H1 (cell line): Measurements from ENCODE around the gene ANKMY2. TPM values are rescaled to one million over a fixed set of nuclear protein-coding genes. Genes with fewer than 3 reads are reported as not detected.

Experiments used
- CTCF ChIA-PET: fragments of 300-600 bp; sonication (Branson Sonifier 250); formaldehyde crosslinking; loops from one replicate; lab custom pipeline; 2021; ENCODE audit not compliant: partially characterized antibody; lab: Charles Lee
- POLR2A ChIA-PET: fragments of 300-600 bp; sonication (Branson Sonifier 250); formaldehyde crosslinking; loops from one replicate; lab custom pipeline; 2021; ENCODE audit warnings: inconsistent platforms; ENCODE audit not compliant: partially characterized antibody; lab: Charles Lee
- DNase-seq, 2 experiments: peaks; one replicate each; pipeline versions ENCODE4 v3.0.0 to v3.0.0-alpha.2; 2010 to 2022; ENCODE audit warnings: low spot score in 2 of 2, low read depth in 1 of 2, mixed read lengths in 1 of 2
- FAIRE-seq: peaks from 2 replicates; lab custom pipeline; 2011; peaks lifted over from hg19 to GRCh38; lab: Jason Lieb, UNC
- H2AFZ ChIP-seq: 2 replicates; pipeline ENCODE4 v1.8.1; 2012; ENCODE audit warnings: low read length, inconsistent platforms
- H2AK5ac ChIP-seq: 2 replicates; pipeline ENCODE4 v1.6.1; 2013; ENCODE audit warnings: low read depth, low read length
- H2BK120ac ChIP-seq: replicated peaks from 2 replicates; pipeline ENCODE3; 2013; ENCODE audit warnings: low read depth, low read length, inconsistent platforms
- H2BK12ac ChIP-seq: 2 replicates; pipeline ENCODE4 v1.6.1; 2013; ENCODE audit warnings: low read depth, low read length
- H2BK15ac ChIP-seq: 2 replicates; pipeline ENCODE4 v1.6.1; 2013; ENCODE audit warnings: low read length
- H2BK20ac ChIP-seq: 2 replicates; pipeline ENCODE4 v1.6.1; 2013; ENCODE audit warnings: low read length
- H2BK5ac ChIP-seq: 2 replicates; pipeline ENCODE4 v1.6.1; 2013; ENCODE audit warnings: low read depth, low read length
- H3K14ac ChIP-seq: 2 replicates; pipeline ENCODE4 v1.6.1; 2013; ENCODE audit warnings: inconsistent platforms; ENCODE audit not compliant: insufficient read length
- H3K18ac ChIP-seq: 2 replicates; pipeline ENCODE4 v1.6.1; 2013; ENCODE audit warnings: low read length; ENCODE audit errors: extremely low read depth
- H3K23ac ChIP-seq: 2 replicates; pipeline ENCODE4 v1.6.1; 2013; ENCODE audit warnings: inconsistent platforms; ENCODE audit not compliant: insufficient read length
- H3K23me2 ChIP-seq: 2 replicates; pipeline ENCODE4 v1.6.1; 2013; ENCODE audit warnings: low read depth, low read length
- H3K27ac ChIP-seq: 2 replicates; pipeline ENCODE4 v1.6.1; 2011; ENCODE audit warnings: low read depth, low read length, inconsistent platforms
- H3K27me3 ChIP-seq, 4 experiments: replicated peaks in 1 of 4; 1 replicate in 1 of 4; 2 replicates in 3 of 4; pipeline versions ENCODE4 v1.6.1 to v1.8.1; 2011 to 2013; ENCODE audit warnings: low read length in 3 of 4, mild to moderate bottlenecking in 3 of 4, inconsistent platforms in 2 of 4, mixed read lengths in 2 of 4, moderate library complexity in 1 of 4; ENCODE audit not compliant: control insufficient read depth in 3 of 4, insufficient read depth in 3 of 4; ENCODE audit errors: extremely low read depth in 1 of 4
- H3K36me3 ChIP-seq, 4 experiments: 2 replicates each; pipeline versions ENCODE4 v1.6.1 to v1.8.1; 2011 to 2013; ENCODE audit warnings: mild to moderate bottlenecking in 4 of 4, low read length in 3 of 4, moderate library complexity in 2 of 4, control low read depth in 1 of 4, inconsistent platforms in 1 of 4; ENCODE audit not compliant: insufficient read depth in 4 of 4, control insufficient read depth in 2 of 4
- H3K4ac ChIP-seq: replicated peaks from 2 replicates; pipeline ENCODE3; 2013; ENCODE audit warnings: low read length, low read depth, mixed read lengths, inconsistent platforms; ENCODE audit not compliant: insufficient read length
- H3K4me1 ChIP-seq, 4 experiments: replicated peaks in 1 of 4; 1 replicate in 1 of 4; 2 replicates in 3 of 4; pipeline versions ENCODE4 v1.6.1 to v1.8.1; 2011 to 2013; ENCODE audit warnings: low read length in 3 of 4, inconsistent platforms in 2 of 4, mixed read lengths in 1 of 4; ENCODE audit not compliant: insufficient read depth in 4 of 4, control insufficient read depth in 3 of 4
- H3K4me2 ChIP-seq, 2 experiments: 2 replicates each; pipeline versions ENCODE4 v1.6.1 to v1.8.1; 2011 to 2013; ENCODE audit warnings: low read depth in 2 of 2, low read length in 2 of 2, control low read depth in 1 of 2, inconsistent platforms in 1 of 2, mild to moderate bottlenecking in 1 of 2; ENCODE audit not compliant: insufficient read depth in 1 of 2
- H3K4me3 ChIP-seq, 4 experiments: fragments of 200-600, 300-600 bp in 1 of 4; sonication (generic), shearing (Covaris generic), sonication (Bioruptor Twin) in 1 of 4; 2 replicates each; pipeline versions ENCODE4 v1.5.1 to v1.8.1; 2011 to 2016; ENCODE audit warnings: low read length in 4 of 4, low read depth in 3 of 4, control low read depth in 2 of 4, inconsistent platforms in 2 of 4, mild to moderate bottlenecking in 2 of 4, mixed read lengths in 1 of 4, moderate library complexity in 1 of 4; ENCODE audit not compliant: insufficient read depth in 2 of 4; ENCODE audit errors: extremely low read depth in 1 of 4
- H3K56ac ChIP-seq: replicated peaks from 2 replicates; pipeline ENCODE3; 2013; ENCODE audit warnings: low read depth, mild to moderate bottlenecking, mixed read lengths, low read length, inconsistent platforms; ENCODE audit not compliant: insufficient read length
- H3K79me1 ChIP-seq: 2 replicates; pipeline ENCODE4 v1.6.1; 2013; ENCODE audit warnings: low read depth, low read length, control low read depth
- H3K79me2 ChIP-seq, 2 experiments: 2 replicates each; pipeline versions ENCODE4 v1.6.1 to v1.8.1; 2012 to 2013; ENCODE audit warnings: low read length in 2 of 2, mild to moderate bottlenecking in 2 of 2, inconsistent platforms in 1 of 2; ENCODE audit not compliant: insufficient read depth in 2 of 2, control insufficient read depth in 1 of 2
- H3K9ac ChIP-seq, 4 experiments: replicated peaks in 1 of 4; 1 replicate in 1 of 4; 2 replicates in 3 of 4; pipeline versions ENCODE4 v1.6.1 to v1.8.1; 2011 to 2013; ENCODE audit warnings: low read depth in 3 of 4, low read length in 3 of 4, control low read depth in 2 of 4, mild to moderate bottlenecking in 2 of 4, moderate library complexity in 2 of 4, inconsistent platforms in 1 of 4; ENCODE audit errors: extremely low read depth in 1 of 4
- H3K9me3 ChIP-seq, 2 experiments: 2 replicates each; pipeline versions ENCODE4 v1.6.1 to v1.8.1; 2012 to 2013; ENCODE audit warnings: mild to moderate bottlenecking in 2 of 2, moderate library complexity in 2 of 2, control low read depth in 1 of 2, inconsistent platforms in 1 of 2, low read depth in 1 of 2, low read length in 1 of 2, mixed read lengths in 1 of 2; ENCODE audit not compliant: insufficient read depth in 2 of 2
- H4K20me1 ChIP-seq, 2 experiments: replicated peaks in 1 of 2; 2 replicates each; pipeline versions ENCODE3 to v1.8.1; 2011 to 2013; ENCODE audit warnings: inconsistent platforms in 2 of 2, low read length in 2 of 2, mild to moderate bottlenecking in 1 of 2; ENCODE audit not compliant: insufficient read depth in 2 of 2, control insufficient read depth in 1 of 2
- H4K5ac ChIP-seq: 2 replicates; pipeline ENCODE4 v1.6.1; 2013; ENCODE audit warnings: low read length, low read depth, mixed read lengths, inconsistent platforms; ENCODE audit not compliant: insufficient read length
- H4K8ac ChIP-seq: 2 replicates; pipeline ENCODE4 v1.8.0; 2013; ENCODE audit warnings: mild to moderate bottlenecking, moderate library complexity, low read length, inconsistent platforms; ENCODE audit not compliant: insufficient read depth; ENCODE audit errors: extremely low read depth
- H4K91ac ChIP-seq: replicated peaks from 2 replicates; pipeline ENCODE3; 2013; ENCODE audit warnings: low read length, mixed read lengths, inconsistent platforms; ENCODE audit not compliant: insufficient read length
- ASH2L ChIP-seq: fragments of 200-600, 300-600 bp; sonication (generic); IDR thresholded peaks from one replicate; pipeline ENCODE4 v1.7.1; 2017; ENCODE audit warnings: low read length
- ATF2 ChIP-seq: IDR thresholded peaks from 2 replicates; pipeline ENCODE4 v1.6.1; 2012; ENCODE audit warnings: low read length, inconsistent platforms
- ATF3 ChIP-seq: IDR thresholded peaks from 2 replicates; pipeline ENCODE4 v1.6.1; 2011; ENCODE audit warnings: low read depth, mild to moderate bottlenecking, low read length; ENCODE audit not compliant: insufficient read depth
- BRCA1 ChIP-seq: IDR thresholded peaks from 2 replicates; pipeline ENCODE4 v1.6.1; 2012; ENCODE audit warnings: low read depth, low read length, improper control_type of control experiment
- KDM4A ChIP-seq: IDR thresholded peaks from one replicate; pipeline ENCODE4 v1.7.1; 2012; ENCODE audit warnings: low read depth, mild to moderate bottlenecking, moderate library complexity, low read length, inconsistent platforms; ENCODE audit not compliant: severe bottlenecking
- POU5F1 ChIP-seq: IDR thresholded peaks from 2 replicates; pipeline ENCODE4 v1.6.1; 2011; ENCODE audit warnings: low read depth, mild to moderate bottlenecking, low read length, moderate library complexity
- SIRT6 ChIP-seq: IDR thresholded peaks from one replicate; pipeline ENCODE4 v1.7.1; 2012; ENCODE audit warnings: low read length, inconsistent platforms
- SUZ12 ChIP-seq: fragments of 200-600 bp; sonication (generic); IDR thresholded peaks from 2 replicates; pipeline ENCODE4 v1.6.1; 2012; ENCODE audit warnings: mild to moderate bottlenecking, inconsistent platforms, low read length, moderate library complexity, mixed read lengths
- TCF12 ChIP-seq: IDR thresholded peaks from 2 replicates; pipeline ENCODE4 v1.6.1; 2011; ENCODE audit warnings: low read depth, mild to moderate bottlenecking, low read length
- TEAD4 ChIP-seq: IDR thresholded peaks from 2 replicates; pipeline ENCODE4 v1.6.1; 2012; ENCODE audit warnings: low read depth, low read length, inconsistent platforms, mixed read lengths
- WGBS, 2 experiments: shearing (Covaris generic) in 1 of 2; methylation state at CpG; one replicate each; pipeline versions ENCODE4 v1.1.6 to v1.1.7; 2013 to 2015; ENCODE audit warnings: low lambda C conversion rate in 2 of 2, mixed read lengths in 2 of 2, inconsistent platforms in 1 of 2, low coverage in 1 of 2, missing lambda C conversion rate in 1 of 2; ENCODE audit not compliant: insufficient replicate concordance in 2 of 2, insufficient coverage in 1 of 2, insufficient read length in 1 of 2; ENCODE audit errors: extremely low coverage in 1 of 2, missing lambda C conversion rate in 1 of 2; 5-methylcytosine and 5-hydroxymethylcytosine counted together
- polyA plus RNA-seq, 7 experiments: library from polyadenylated mRNA; depleted of rRNA in 3 of 7; stranded (reverse) in 5 of 7; unstranded in 2 of 7; fragments of >200 nt in 5 of 7; fragments of 200-250 nt in 2 of 7; gene quantifications; 1 replicate in 5 of 7; 2 replicates in 1 of 7; 4 replicates in 1 of 7; pipeline versions ENCODE4 v1.2.1 to v1.2.3, GENCODE V29; 2011 to 2013; ENCODE audit warnings: missing spikeins in 2 of 7, mixed read lengths in 2 of 7
- total RNA-seq: library from RNA; stranded (reverse); fragmentation: NEBNext Ultra II Directional; extraction: Animal tissue kit (Norgen Biotek cat#: 25700); gene quantifications from 2 replicates; pipeline ENCODE4 v1.2.1, GENCODE V29; 2021

ANKMY2 gene
- total and polyA plus RNA-seq, 2 of the 8 experiments (the other 6 are each of a cell fraction or from before 2014, with no cell fraction given) = 5.2 to 9.3 TPM

GRCh38 chr7:16651396-16652239 is 6.1 kb upstream of the ANKMY2 start:
- 91 to 100% methylated on average over 1 to 9 of the region's 9 CpGs for WGBS, 2 experiments
- H3K4me3 ChIP-seq = no peak overlapping the region
- H4K8ac ChIP-seq = no peak overlapping the region
- POLR2A ChIA-PET = interaction anchor here (0.8 kb wide), 1 partner anchor 13 kb away, joined by 3 read pairs; no protein-coding TSS in a partner anchor
- DNase-seq (no peak), FAIRE-seq (no peak)
- H2AFZ ChIP-seq = no peak overlapping the region
- CTCF ChIA-PET = no interaction called here
- H3K9me3 ChIP-seq = no peaks in the 10 kb centered on the region
- no peak overlapping the region for H4K5ac ChIP-seq
- H4K20me1 ChIP-seq = peaks cover 7 to 12% of the 10 kb centered on the region in 2 experiments
- H3K4me1 ChIP-seq = peaks cover 2 to 11% (median 6%) of the 10 kb centered on the region in 4 experiments; a peak in 4 of 7 replicates
- H3K36me3 ChIP-seq = no peaks in the 10 kb centered on the region
- H3K79me2 ChIP-seq = peaks cover 15 to 99% of the 10 kb centered on the region in 2 experiments
- H3K79me1 ChIP-seq = peaks cover 5% of the 10 kb centered on the region; the same call in 1 of the 2 replicates
- no peak overlapping the region for H4K91ac ChIP-seq
- no peak overlapping the region for H2BK5ac ChIP-seq
- no peak overlapping the region for H3K18ac ChIP-seq
- H3K4ac ChIP-seq = no peak overlapping the region
- H2BK120ac ChIP-seq = no peak overlapping the region
- H2AK5ac ChIP-seq = no peak overlapping the region
- H2BK20ac ChIP-seq = no peak overlapping the region
- H3K56ac ChIP-seq = peak overlapping the region; percentile 39
- H3K27me3 ChIP-seq = no peaks in the 10 kb centered on the region
- H3K23me2 ChIP-seq = no peaks in the 10 kb centered on the region; the same call in 1 of the 2 replicates
- no peak overlapping the region for H3K4me2 ChIP-seq
- no peak overlapping the region for H2BK12ac ChIP-seq
- no peak overlapping the region for H2BK15ac ChIP-seq
- peak overlapping the region in 1 of 4 experiments; percentile 59; a peak in 1 of 7 replicates for H3K9ac ChIP-seq
- H3K27ac ChIP-seq = no peak overlapping the region
- no peak overlapping the region for H3K14ac ChIP-seq
- H3K23ac ChIP-seq = no peak overlapping the region
- TF ChIP-seq SIRT6 (no peak), SUZ12 (no peak), KDM4A (no peak), ATF2 (no peak), BRCA1 (no peak), ASH2L (no peak), ATF3 (no peak), TEAD4 (no peak), POU5F1 (no peak), TCF12 (no peak)
